DMS53 treated with DMSO at 0.1 percent for 48 hours (cell line): ENCODE data around the gene SLC23A2.
"Not testable (repeated sequence)": the region's sequence is repeated elsewhere in the genome, so short reads cannot be mapped to it uniquely, and the experiment has no call there.

ENCODE experiments used
- DNase-seq: peaks from one replicate; lab custom pipeline; 2025; ENCODE audit not compliant: unreplicated experiment; lab: John Stamatoyannopoulos, UW

The SLC23A2 gene

DNA sequence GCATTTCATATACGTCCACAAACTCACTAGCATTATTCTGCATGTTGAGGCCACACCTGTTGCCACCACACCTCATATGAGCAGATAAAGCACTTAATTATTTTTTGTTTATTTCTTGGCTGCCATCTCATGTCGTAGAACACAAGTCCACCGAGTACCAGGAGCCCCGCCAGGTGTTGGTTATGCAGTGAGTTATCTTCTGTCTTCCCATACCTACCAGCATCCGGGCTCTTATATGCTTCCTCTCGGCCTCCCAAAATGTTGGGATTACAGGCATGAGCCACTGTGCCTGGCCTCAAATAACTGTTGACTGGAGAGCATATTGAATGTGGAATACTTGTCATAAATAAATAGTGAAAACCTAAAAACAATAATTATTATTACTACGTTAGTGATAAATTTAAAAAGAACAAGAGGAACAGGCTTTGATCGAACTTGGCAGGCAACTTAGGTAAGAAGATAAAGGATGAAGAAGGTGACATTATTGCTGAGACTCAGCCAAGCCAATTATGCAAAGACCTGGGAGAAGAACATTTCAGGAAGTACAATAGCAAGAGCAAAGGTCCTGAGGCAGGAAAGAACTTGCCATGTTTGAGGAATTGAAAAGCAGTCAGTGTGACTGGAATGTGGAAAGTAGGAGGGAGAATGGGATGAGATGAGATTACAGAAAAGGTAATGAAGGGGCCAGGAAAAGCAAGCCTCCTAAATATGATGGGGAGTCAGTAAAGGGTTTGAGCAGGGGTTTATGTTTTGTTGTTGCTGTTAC lies 12.6 kb upstream of the SLC23A2 start:
- no peak for DNase-seq

DNA sequence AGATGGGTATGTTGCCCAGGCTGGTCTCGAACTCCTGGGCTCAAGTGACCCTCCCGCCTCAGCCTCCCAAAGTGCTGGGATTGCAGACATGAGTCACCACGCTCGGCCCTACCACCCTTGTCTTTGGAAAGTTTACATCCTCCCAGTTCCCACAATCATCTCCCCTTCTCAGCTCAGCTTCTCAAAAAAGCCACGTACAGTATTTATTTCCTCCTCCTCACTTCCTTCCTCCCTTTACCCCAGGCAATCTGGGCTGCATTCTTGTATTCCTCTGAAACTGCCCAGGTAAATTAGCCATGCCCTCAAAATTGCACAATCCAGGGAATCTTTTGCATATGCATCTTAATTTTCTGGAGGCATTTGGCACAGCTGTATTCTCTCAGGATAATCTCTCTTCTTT lies 7.4 kb upstream of the SLC23A2 start:
- no peak for DNase-seq

DNA sequence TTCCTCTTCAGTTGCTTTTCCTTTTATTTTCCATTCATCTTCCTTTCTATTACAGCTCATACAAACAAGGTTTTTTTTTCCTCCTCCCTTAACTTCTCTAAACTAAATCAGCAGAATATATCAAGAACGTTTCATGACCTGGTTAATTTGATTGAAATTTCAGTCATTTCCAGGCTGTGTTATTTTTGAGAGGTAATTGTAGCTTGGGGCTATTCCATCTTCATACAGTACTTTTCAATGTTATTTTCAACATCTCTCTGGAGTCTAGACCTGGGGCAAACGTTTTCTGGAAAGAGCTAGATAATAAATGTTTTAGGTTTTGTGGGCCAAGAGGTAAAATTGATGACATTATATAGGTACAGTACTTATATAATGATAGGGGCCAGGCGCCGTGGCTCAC lies 4.0 kb upstream of the SLC23A2 start:
- no peak for DNase-seq

DNA sequence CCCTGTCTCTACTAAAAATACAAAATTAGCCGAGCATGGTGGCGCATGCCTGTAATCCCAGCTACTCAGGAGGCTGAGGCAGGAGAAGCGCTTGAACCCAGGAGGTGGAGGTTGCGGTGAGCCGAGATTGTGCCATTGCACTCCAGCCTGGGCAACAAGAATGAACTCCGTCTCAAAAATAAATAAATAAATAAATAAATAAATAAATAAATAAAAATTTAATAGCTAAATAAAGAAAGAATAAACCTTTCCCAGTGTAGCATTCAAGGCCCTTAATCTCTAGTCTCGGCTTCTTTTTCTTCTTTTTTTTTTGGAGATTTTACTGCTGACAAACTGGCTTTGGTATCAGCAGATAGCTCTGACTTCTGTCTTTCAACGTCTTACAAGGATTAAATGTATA lies 3.5 kb upstream of the SLC23A2 start:
- DNase-seq = not testable (repeated sequence)

DNA sequence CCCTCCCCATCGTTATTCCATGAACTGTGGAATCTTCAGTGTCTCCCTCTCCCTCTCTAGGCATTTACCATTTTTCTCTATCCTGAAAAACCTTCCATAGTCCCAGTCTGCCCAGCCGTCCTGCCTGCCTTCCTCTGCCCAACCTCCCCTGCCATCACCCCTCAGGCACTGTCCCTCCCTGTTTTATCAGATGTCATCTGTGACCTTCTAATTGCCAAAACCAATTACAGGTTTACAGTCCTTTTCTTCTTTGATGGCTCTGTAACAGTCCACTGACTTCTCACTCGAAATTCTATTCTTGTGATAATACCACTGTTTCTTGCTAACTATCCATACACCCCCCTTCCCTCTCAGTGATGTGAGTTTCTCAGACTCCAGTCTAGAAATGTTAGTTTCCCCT lies 2.3 kb upstream of the SLC23A2 start:
- no peak for DNase-seq

DNA sequence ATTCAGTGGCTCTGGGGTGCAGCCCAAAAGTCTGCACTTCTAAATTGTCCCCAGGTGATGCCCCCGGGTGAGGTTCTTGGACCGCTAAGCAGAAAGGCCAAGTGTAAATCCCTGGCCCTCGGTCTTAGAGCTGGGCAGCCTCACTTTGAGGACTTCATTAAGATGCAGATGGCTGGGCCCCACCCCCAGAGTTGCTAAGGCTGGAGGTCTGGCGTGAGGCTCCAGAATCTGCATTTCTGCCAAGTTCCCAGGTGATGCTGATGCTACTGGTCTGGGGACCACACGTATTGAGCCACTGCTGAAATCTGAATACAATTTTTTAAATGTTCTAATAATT lies 735 bp upstream of the SLC23A2 start:
- DNase-seq = no peak

DNA sequence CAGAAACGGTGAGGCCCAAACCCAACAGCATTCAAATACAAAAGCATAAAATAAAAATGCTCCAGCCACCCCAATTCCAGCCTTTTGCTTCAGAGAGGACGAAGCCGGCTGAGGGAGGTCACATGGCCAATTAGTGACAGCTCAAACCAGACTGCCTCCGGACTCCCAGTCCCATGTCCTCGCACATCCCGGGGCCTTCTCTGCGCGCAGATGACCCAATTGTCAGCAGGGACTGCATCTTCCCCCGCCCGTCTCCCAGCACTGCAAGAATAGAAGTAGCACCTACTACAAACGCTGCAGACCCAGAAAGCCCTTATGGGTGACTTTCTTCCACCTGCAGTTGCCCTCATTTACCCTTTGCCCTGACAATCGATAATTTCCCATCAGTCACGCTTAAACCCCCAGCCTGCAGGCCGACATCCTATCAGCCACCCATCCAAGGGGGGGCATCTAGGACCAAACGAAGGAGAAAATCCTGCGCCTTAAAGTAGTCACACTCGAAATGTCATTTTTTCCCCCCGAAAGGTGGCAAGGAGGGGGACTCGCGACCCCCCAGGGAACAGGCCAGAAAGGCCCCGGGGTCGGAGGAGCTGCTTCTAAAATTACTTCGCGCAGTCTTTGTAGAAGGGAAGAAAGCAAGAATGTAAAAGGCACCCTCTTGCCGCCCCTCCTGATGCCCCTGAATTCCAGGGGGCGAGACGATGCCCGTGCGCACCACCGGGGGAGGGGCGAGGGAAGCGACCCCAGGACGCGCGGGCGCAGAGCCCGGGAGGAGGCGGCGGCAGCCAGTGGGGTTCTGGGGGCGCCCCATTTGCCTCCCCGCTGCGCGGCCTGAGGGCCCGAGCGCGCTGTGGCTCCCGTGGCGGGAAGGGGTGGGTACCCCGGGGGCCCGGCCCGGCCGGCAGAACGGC lies 792 bp downstream of the SLC23A2 start:
- DNase-seq = no peak

DNA sequence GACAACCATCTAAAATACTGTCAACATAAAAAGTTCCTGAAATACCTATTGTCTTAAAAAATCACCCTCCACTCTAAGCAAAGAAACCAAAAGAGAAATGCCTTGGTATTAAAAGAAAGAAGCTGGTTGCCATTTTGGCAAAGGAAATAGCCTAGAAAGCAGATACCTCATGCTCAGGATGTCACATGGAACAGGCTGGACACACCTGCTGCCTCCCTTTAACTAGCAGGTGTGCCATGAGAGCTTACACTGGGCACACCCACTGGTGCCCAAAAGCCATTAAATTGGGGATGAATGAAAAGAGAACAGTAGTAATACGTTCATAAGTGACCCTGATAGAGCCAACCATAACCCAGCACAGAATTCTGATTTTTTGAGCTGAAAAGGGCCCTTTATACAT lies 1.5 kb downstream of the SLC23A2 start:
- DNase-seq = peak; percentile 55

DNA sequence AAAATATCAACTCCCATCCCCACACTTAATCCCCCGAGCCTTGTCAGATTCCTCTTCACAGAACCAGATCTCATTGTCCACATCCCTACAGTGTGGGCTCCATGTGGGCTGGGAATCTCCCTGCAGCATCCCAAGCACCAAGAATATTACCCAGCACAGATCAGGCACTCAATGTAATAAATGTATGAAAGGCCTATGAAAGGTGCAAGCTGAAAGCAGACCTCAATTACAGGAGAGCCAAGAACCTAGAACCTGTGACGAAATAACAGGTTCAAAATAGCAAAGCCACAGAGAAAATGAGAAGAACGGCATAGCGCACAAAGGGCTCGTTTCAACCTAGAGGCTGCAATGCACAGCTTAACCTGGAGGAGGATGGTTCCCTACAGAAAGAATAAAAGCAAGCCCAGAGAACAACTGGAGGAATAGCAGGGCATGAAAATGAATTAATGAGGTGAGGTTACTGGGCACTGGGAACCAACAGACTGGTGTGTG lies 3.1 kb downstream of the SLC23A2 start:
- no peak for DNase-seq

DNA sequence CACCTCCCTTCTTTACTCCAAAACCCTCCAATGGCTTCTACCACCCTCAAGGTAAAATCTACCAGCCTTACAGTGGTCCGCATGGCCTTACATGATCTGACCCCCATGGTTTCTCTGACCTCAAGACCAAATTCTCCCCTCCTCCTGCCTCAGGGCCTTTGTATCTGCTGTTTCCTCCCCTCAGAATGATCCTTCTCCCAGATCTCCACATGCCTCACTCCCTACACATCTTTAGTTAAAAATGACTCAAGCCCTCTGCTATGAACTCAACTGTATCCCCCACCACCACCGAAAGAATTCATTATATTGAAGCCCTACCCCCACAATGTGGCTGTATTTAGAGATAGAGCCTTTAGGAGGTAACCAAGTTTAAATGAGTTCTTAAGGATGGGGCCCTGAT lies 4.1 kb downstream of the SLC23A2 start:
- DNase-seq = no peak

DNA sequence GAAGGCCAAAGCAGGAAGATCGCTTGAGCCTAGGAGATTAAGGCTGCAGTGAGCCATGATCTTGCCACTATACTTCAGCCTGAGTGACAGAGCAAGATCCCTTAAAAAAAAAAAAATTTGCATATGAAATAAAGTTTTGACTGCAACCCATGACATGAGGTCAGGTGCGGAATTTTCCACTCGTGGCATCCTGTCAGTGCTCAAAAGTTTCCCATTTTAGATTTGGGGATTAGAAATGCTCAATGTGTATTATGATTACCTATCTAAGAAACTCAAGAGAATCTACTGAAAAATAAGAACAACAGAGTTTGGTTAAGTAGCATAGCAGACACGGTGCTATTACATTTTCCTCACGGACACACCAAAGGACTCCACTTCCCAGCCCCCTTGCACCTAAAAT lies 11.7 kb downstream of the SLC23A2 start:
- DNase-seq = no peak

DNA sequence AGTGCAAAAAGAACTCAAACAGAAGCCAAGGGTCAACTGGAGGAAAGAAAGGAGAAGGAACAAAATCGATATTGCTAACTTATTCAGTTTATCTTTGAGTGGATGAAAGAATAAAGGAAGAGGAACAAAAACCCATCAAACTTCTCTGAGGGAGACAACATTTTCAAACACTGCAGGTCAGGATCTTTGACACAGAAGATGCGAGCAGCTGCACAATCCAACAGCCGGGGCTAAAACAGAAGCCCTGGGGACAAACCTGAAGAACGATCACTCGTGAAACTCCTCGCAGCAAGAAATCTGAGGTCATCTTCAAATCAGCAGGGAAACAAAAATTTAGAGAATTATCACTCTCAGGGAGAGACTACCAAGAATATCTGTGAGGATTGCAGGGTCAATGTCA lies 14.2 kb downstream of the SLC23A2 start:
- DNase-seq = no peak

DNA sequence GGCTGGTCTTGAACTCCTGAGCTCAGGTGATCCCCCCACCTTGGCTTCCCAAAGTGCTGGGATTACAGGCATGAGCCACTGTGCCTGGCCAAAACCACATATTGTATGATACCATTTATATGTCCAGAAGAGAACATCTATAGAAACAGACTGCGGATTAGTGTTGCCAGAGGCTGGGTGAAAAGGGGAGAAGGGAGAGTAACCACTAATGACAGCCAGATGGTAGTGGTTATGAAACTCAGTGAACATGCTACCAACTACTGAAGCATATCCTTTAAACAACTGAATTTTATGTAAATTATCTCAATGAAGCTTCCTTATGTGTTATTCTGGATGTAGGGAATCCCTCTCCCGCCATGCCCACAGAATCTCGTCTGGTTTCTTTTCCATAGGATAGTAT lies 15.7 kb downstream of the SLC23A2 start:
- no peak for DNase-seq

DNA sequence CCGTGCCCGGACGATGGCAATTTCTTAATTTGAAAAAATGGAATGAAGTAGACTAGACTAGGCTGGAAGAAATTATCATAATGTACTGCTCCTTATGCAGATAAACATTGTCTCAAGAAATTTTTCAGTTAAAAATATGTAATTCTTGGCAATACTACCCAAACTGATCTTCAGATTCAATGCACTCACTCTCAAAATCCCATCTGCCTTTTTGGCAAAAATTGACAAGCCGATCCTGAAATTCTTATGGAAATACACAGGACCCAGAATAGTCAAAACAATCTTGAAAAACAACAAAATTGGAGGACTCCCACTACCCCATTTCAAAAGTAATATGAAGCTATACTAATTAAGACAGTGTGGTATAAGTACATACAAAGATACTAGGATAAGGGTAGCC lies 19.0 kb downstream of the SLC23A2 start:
- no peak for DNase-seq

DNA sequence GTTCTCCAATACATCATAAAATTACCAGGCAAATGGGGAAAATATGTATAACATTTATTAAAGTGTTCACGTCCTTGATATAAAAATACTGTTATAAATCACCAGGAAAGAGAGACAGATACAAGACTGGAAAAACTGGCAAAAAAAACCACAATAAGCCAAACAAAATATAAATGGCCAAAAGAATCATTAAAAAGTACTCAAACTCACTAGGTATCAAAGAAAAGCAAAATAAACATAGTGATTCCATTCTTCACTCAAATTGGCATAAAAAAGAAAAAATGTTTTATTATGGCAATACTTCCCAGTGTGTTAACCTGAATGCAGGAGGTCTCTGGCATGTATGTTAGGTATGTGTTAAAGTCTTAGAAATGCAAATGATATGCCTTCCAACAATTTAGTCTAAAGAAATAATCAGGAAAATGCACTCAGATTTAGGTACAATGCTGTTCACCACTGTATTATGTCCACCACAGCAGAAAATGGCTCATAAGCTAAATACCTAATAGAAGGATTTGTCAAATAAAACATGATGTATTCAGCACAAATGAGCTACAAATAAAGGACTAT lies 21.4 kb downstream of the SLC23A2 start:
- no peak for DNase-seq

DNA sequence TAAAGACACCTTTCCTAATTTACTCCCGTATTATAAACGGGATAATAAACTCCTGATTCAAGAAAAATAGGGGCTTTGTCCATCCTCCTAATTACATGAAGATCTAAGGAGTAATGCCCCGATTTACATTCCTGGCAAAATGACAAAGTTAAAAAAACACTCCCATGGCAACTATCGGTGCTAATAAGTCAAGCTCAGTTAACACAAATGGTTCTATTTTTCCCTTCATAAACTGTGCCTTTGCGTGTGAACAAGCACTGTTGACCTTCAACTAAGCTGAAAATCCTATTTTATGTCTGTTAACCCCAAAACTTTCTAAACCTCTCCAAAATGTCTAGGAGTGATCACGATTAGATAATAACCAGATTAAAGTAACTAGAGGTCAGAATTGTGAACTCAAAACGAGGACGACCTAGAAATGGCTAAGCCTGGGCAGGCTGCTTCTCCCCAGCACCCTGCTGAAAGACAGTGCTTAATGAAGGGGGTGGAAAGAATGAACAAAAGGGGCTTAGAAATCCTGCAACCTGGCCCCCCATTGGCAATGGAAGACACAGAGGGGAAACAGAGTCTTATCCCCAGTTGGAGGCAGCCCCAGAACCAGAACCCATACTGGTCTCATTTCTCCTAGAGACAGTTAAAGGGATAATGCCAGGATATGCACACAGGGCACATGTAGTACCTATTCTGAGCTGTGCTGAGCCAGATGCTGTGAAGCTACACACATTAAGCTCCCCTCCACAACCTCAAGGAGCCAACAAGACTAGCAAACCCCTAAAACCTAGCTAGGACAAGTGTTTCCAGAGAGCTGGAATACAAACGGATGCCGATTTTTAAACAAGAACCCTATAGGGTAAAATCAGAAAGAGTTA lies 23.0 kb downstream of the SLC23A2 start:
- DNase-seq = no peak

DNA sequence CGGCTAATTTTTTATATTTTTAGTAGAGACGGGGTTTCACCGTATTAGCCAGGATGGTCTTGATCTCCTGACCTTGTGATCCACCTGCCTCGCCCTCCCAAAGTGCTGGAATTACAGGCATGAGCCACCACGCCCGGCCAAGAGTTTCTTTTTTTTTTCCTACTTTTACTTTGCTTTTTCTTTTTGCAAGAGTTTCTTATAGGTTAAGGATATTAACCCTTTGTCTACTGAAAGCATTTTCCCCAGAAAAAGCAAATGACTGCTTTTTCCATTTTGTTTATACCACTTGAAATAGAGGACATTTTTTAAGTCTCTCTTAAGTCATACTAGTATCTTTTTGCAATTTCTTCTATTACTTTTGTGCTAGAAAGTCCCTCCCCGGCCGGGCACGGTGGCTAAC lies 25.3 kb downstream of the SLC23A2 start:
- not testable (repeated sequence) for DNase-seq

DNA sequence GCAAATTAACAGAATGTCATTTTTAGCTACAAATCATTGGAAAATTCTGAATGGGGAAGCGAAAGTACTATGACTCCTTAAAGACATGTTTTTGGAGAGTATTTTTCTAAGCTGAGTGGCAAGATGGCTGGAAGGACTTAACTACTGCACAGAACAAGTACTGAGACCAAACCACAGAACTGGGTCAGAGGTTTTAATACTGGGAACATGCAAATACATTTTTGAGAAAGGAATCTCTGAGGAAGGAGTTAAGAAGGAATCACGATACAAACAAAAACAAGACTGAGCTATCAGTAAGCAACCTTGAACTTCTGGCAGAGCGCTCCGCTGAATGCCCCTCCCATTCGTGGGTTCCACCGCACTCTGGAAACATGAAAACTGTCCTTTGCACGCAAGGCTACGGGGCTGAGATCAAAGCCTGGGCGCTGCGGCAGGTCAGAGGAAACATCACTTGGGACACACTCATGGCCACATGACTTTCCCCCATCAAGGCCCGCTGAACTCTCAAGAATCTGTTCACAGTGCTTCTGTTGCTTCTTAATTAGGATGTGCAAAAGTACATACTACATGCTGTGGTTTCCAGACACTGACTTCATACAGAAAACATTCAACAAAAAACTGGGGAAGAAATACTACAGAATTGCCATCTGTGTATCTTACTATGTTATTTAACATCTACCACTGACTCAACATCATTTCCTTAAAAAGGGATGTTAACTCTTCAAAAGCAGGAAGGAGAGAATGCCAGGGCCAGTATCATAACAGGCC lies 27.8 kb downstream of the SLC23A2 start:
- no peak for DNase-seq

DNA sequence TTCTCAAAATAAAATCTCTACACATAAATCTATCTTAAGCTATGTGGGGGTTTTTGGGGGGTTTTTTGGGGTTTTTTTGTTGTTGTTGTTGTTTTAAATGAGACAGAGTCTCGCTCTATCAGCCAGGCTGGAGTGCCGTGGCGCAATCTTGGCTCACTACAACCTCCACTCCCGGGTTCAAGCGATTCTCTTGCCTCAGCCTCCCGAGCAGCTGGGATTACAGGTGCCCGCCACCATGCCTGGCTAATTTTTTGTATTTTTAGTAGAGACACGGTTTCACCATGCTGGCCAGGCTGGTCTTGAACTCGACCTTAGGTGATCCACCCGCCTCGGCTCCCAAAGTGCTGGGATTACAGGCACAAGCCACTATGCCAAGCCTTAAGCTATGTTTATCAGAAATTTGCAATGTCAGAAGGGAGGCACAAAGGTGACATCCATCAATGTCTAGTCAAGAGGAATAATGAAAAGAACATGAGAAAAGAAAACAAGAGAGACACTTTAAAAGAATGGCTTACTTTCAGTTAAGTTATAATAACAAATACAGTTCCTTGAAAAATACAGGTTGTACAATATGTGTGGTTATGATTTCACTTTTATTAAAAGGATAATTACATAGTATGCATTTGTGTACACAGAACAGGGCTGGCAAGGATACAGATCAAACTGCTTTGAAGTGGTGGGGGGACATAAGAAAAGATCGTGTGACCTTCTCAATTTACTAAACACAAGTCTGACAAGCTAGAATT lies 28.6 kb downstream of the SLC23A2 start:
- no peak for DNase-seq

DNA sequence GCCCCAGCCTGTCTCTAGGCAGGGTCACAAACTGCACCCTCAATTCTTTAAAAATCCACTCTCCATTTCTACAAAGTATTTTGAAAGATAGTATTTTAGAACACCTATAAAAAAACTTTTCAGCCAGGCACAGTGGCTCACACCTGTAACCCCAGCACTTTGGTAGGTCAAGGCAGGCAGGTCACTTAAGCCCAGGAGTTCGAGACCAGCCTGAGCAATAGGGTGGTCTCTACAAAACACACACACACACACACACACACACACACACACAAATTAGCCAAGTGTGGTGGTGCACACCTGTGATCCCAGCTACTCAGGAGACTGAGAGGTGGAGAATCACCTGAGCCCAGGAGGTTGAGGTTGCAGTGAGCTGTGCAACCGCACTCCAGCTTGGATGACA lies 30.2 kb downstream of the SLC23A2 start:
- no peak for DNase-seq
